Loucy (cell line): ENCODE data around the gene TOMM70.

ENCODE experiments used
- H2AFZ ChIP-seq: fragments of 200-600 bp; sonication (generic); 2 replicates; pipeline ENCODE4 v1.6.0; 2016; ENCODE audit warnings: antibody characterized with exemption, mild to moderate bottlenecking, low read length, moderate library complexity
- H3F3A ChIP-seq: fragments of 200-600 bp; 2 replicates; pipeline ENCODE4 v1.6.0; 2016; ENCODE audit warnings: antibody characterized with exemption, low read depth, mild to moderate bottlenecking
- H3K27me3 ChIP-seq: fragments of 200-600 bp; sonication (generic); 2 replicates; pipeline ENCODE4 v1.6.1; 2014; ENCODE audit warnings: low read length, mild to moderate bottlenecking; ENCODE audit not compliant: insufficient read depth, poor library complexity, severe bottlenecking
- H3K36me3 ChIP-seq: fragments of 200-600 bp; sonication (generic); 2 replicates; pipeline ENCODE4 v1.6.1; 2016; ENCODE audit warnings: low read length; ENCODE audit not compliant: insufficient read depth
- H3K4me1 ChIP-seq: fragments of 200-600 bp; sonication (generic); 2 replicates; pipeline ENCODE4 v1.5.1; 2014; ENCODE audit warnings: low read length, mild to moderate bottlenecking; ENCODE audit not compliant: insufficient read depth, poor library complexity, severe bottlenecking
- H3K4me2 ChIP-seq: fragments of 200-600 bp; sonication (generic); 2 replicates; pipeline ENCODE4 v1.6.0; 2014; ENCODE audit warnings: antibody characterized with exemption, low read length, low read depth, mild to moderate bottlenecking; ENCODE audit not compliant: poor library complexity, severe bottlenecking
- H3K4me3 ChIP-seq: fragments of 200-600 bp; sonication (generic); 2 replicates; pipeline ENCODE4 v1.5.1; 2014; ENCODE audit warnings: low read length, mild to moderate bottlenecking, mixed read lengths; ENCODE audit not compliant: poor library complexity, severe bottlenecking
- H3K79me2 ChIP-seq: fragments of 200-600 bp; sonication (generic); 2 replicates; pipeline ENCODE4 v1.6.1; 2014; ENCODE audit warnings: low read length; ENCODE audit not compliant: insufficient read depth
- H3K9ac ChIP-seq: fragments of 200-600 bp; sonication (generic); 2 replicates; pipeline ENCODE4 v1.6.0; 2014; ENCODE audit warnings: mild to moderate bottlenecking, low read depth, low read length, moderate library complexity; ENCODE audit not compliant: poor library complexity, severe bottlenecking
- H3K9me2 ChIP-seq: fragments of 200-600 bp; sonication (generic); replicated peaks from 2 replicates; pipeline ENCODE4 v1.6.1; 2016; ENCODE audit warnings: low read depth, low read length, mixed read lengths
- H3K9me3 ChIP-seq: fragments of 200-600 bp; sonication (generic); 2 replicates; pipeline ENCODE4 v1.6.1; 2014; ENCODE audit warnings: mild to moderate bottlenecking, antibody characterized with exemption, low read length, low read depth; ENCODE audit not compliant: insufficient read depth
- H4K20me1 ChIP-seq: fragments of 200-600 bp; sonication (generic); 2 replicates; pipeline ENCODE4 v1.6.0; 2014; ENCODE audit warnings: antibody characterized with exemption, low read length, mild to moderate bottlenecking; ENCODE audit not compliant: insufficient read depth, poor library complexity, severe bottlenecking
- CTCF ChIP-seq: fragments of 200-600 bp; sonication (generic); conservative IDR thresholded peaks from 2 replicates; pipeline ENCODE4 v1.5.1; 2014; ENCODE audit warnings: mild to moderate bottlenecking, antibody characterized with exemption, low read length
- EZH2phosphoT487 ChIP-seq: fragments of 200-600 bp; IDR thresholded peaks from 2 replicates; pipeline ENCODE4 v1.6.1; 2018; ENCODE audit warnings: antibody characterized with exemption, mild to moderate bottlenecking, moderate library complexity, borderline replicate concordance

Gene TOMM70

DNA sequence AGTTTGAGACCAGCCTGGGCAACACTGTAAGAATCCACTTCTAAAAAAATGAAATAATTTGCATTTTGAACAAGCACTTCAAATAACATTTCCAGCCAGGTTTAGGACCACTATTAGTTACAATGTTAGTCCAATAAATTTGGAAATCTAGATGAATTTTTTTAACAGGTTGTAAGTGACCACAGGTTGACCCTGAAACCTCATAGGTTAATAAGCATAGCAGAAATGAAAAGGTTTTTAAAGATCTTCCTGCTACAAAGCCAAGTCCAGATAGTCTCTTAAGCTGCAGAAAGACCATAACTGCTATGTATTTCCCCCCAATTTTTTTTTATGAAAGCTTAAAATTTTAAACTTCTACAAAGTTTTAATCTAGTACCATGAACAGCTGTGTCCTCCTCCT is 67.8 kb downstream of the TOMM70 start:
- Histone ChIP-seq H4K20me1 (no peaks in the 10 kb centered on the region), H3K9me3 (no peaks in the 10 kb centered on the region), H3F3A (no peaks in the 10 kb centered on the region), H3K27me3 (no peaks in the 10 kb centered on the region), H3K4me1 (peaks cover 14% of the 10 kb centered on the region), H3K4me3 (no peak overlapping the region), H3K9me2 (no peaks in the 10 kb centered on the region), H3K4me2 (no peak overlapping the region), H2AFZ (no peak overlapping the region), H3K9ac (no peak overlapping the region), H3K36me3 (no peaks in the 10 kb centered on the region), H3K79me2 (peaks cover 10% of the 10 kb centered on the region)
- no peak for TF ChIP-seq CTCF

DNA sequence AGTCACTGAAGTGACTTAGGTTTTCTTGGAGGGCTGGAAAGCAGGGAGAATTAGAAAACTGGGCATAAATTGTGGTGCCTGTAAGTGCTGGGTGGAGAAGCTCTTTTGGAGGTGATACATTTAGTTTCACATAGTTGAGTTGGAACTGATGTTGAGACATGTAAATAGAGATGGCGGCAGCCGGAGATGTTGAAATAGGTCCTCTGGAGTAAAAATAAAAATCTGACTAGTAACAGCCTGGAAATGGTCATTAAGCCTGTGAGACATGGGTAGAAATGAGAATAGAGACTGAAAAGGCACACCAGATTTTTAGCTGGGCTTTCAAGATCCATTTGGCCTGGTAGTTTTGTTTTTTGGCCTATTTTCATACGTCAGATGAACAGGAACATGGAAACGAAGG is 69.2 kb downstream of the TOMM70 start:
- Histone ChIP-seq H3K9me2 (no peaks in the 10 kb centered on the region), H3K4me3 (no peak overlapping the region), H3F3A (no peaks in the 10 kb centered on the region), H3K36me3 (no peaks in the 10 kb centered on the region), H3K4me2 (no peak overlapping the region), H3K27me3 (no peaks in the 10 kb centered on the region), H4K20me1 (no peaks in the 10 kb centered on the region), H3K9me3 (no peaks in the 10 kb centered on the region), H3K79me2 (peaks cover 10% of the 10 kb centered on the region), H3K9ac (no peak overlapping the region), H3K4me1 (peaks cover 14% of the 10 kb centered on the region), H2AFZ (no peak overlapping the region)
- TF ChIP-seq CTCF = no peak
- TF ChIP-seq EZH2phosphoT487 = no peak

DNA sequence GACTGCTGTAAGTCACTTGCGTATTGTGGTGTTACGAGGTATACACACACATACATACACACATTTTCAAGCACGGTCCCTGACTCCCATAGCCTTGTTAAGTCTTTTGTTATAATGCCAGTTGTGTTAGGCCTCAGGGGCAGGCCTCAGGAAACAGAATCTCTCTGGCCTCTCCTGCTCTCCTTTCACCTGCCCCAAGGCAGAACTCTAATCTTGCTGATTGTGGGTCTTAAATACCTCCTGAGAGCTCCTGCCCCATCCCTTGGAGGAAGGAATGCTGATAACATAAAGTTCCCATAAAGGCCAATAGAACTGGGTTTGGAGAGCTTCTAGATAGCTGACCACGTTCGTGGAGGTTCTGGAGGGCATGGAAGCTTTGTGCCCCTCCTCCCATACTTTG is 70.2 kb downstream of the TOMM70 start:
- no peak overlapping the region for H3K4me2 ChIP-seq
- no peaks in the 10 kb centered on the region for H3F3A ChIP-seq
- H3K9me2 ChIP-seq = no peaks in the 10 kb centered on the region
- no peaks in the 10 kb centered on the region for H3K9me3 ChIP-seq
- TF ChIP-seq EZH2phosphoT487 (no peak), CTCF (no peak)
- peaks cover 8% of the 10 kb centered on the region; the same call in 1 of the 2 replicates for H3K36me3 ChIP-seq
- H3K4me3 ChIP-seq = no peak overlapping the region
- no peaks in the 10 kb centered on the region for H4K20me1 ChIP-seq
- no peaks in the 10 kb centered on the region for H3K27me3 ChIP-seq
- H2AFZ ChIP-seq = no peak overlapping the region
- peaks cover 6% of the 10 kb centered on the region for H3K79me2 ChIP-seq
- no peak overlapping the region for H3K9ac ChIP-seq
- peaks cover 11% of the 10 kb centered on the region for H3K4me1 ChIP-seq
